Upper lobe of left lung (tissue), 4 donors: ENCODE data around the gene FAM222A.

Experiments used
- EP300 ChIP-seq, 4 donors: sonication (generic); formaldehyde crosslinking; IDR thresholded peaks; one replicate each; pipeline ENCODE4 v1.5.1; 2017; ENCODE audit warnings: antibody characterized with exemption in 4 of 4, control low read depth in 2 of 4
- POLR2A ChIP-seq, 4 donors: fragments of 450-650 bp; IDR thresholded peaks; one replicate each; pipeline ENCODE4 v1.5.1; 2016 to 2017; ENCODE audit warnings: antibody characterized with exemption in 4 of 4, mild to moderate bottlenecking in 2 of 4
- TF ChIP-seq, protein P1 (sequence below), 6 experiments: fragments of 450-650 bp in 4 of 6; fragments of 200-600 bp in 2 of 6; sonication (generic) in 2 of 6; IDR thresholded peaks; one replicate each; pipeline ENCODE4 v1.5.1; 2016 to 2019; ENCODE audit warnings: antibody characterized with exemption in 6 of 6

DNA sequence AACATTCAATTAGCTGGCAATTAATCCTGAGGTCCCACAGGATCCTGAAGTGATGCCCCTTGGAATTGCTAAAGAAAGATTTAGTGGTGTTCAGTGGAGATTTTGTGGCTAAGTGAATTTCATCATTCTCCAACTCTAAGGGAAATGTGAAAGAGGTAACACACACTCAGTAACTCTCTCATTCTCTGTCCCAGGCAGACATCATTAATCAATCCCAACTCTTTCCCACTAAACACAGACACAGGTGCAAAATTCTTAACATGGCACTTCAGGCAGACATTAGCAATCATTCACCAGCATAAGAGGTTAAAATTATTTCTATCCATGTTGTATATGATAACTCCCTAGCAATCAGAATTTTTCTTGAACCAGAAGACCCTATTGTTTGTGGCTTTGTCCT is 79.4 kb downstream of the FAM222A start:
- TF ChIP-seq POLR2A (IDR thresholded peaks at IDR 0.05) (no peak), EP300 (IDR thresholded peaks at IDR 0.05) (no peak)
- TF ChIP-seq, protein P1, sequence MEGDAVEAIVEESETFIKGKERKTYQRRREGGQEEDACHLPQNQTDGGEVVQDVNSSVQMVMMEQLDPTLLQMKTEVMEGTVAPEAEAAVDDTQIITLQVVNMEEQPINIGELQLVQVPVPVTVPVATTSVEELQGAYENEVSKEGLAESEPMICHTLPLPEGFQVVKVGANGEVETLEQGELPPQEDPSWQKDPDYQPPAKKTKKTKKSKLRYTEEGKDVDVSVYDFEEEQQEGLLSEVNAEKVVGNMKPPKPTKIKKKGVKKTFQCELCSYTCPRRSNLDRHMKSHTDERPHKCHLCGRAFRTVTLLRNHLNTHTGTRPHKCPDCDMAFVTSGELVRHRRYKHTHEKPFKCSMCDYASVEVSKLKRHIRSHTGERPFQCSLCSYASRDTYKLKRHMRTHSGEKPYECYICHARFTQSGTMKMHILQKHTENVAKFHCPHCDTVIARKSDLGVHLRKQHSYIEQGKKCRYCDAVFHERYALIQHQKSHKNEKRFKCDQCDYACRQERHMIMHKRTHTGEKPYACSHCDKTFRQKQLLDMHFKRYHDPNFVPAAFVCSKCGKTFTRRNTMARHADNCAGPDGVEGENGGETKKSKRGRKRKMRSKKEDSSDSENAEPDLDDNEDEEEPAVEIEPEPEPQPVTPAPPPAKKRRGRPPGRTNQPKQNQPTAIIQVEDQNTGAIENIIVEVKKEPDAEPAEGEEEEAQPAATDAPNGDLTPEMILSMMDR (IDR thresholded peaks at IDR 0.05) = no peak
